ENCODE measurements around the gene AGBL4.

AGBL4 gene

DNA sequence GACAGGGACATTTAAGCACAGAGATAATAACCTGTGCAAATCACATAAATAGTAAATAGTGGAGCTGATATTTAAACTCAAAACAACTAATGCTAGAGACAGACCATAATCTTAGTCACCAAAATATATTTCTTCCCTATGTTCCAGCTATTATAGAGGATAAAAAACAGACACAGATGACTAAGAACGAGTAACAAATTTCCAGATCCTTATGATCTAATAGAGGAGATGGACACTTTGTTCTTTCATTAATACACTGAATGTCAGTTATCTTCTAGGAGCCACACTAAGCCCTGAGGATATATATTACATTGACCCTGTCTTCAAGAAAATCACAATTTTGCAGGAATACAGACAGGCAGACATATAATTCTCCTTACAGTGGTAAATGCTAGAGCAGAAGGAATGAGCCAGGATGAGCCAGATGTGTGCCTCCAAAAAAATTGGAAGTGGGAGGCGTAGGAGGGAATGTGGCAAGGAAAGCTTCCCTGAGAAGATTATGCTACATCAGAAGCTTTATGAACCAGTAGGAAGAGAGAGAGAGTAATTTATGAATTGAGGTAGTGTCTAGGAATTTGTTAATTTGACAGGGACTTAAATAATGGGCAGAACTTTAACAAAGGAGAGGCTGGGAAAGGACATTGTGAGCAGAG is 851.7 kb downstream of the AGBL4 start:
- DNase-seq, result no peak

GRCh38 chr1:49166031-49166430 is 857.7 kb downstream of the AGBL4 start:
- no peak for DNase-seq

- no peak for DNase-seq
Measured at GRCh38 chr1:49163031-49163430, 860.7 kb downstream of the AGBL4 start.

DNA sequence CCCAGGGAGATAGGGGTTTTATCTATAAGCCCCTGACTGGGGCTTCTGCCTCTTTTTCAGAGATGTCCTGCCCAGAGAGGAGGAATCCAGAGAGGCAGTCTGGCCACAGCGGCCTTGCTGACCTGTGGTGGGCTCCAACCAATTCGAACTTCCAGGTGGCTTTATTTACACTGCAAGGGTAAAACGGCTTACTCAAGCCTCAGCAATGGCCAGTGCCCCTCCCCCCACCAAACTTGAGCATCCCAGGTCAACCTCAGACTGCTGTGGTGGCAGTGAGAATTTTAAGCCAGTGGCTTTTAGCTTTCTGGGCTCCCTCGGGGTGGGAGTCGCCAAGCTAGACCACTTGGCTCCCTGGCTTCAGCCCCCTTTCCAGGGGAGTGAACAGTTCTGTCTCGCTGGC is 863.1 kb downstream of the AGBL4 start:
- DNase-seq, result no peak

DNA sequence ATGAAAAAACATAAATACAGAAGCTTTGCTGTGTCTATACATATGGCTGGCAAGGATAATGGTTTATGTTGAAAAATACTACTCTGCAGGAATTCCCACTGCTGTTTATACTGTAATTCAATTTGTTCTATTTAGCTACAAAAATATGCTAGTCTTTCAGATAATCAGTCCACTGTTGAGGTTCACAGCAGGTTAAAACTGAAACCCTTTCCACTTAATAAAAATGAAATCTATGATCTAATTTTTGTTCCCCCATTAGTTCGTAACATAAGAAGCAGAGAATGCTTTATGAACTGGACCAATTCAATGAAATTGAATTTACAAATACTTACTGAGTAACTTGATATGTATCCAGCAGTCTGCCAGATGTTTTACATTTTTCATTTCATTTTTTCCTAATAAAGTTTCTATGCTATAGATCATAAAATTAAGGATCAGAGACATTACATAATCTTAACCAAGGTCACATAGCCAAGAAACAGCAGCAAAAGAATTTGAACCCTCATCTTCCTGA is 887.0 kb downstream of the AGBL4 start:
- DNase-seq, result no peak

- DNase-seq, result no peak
Measured at GRCh38 chr1:49125746-49126145, 898.0 kb downstream of the AGBL4 start.

DNA sequence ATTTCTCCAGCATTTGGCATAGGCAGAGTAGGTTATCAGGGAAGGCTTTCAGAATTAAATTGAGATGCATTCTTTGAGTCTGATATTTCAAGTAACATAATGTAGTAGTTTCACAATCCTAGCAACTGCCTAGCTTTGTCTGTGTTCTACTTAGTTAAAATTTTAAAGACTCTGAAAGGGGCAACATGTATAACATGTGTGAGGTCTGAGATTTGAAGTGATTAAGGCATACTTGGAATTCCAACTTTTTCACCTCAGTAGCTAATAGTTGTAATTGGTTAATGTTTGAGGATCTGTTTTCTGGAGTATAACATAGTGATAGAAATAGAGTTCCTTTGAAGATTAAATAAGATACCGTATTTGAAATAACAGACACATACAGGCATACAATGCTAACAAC is 911.8 kb downstream of the AGBL4 start:
- DNase-seq, result no peak

- DNase-seq, result no peak
Measured at GRCh38 chr1:49106445-49106844, 917.3 kb downstream of the AGBL4 start.

DNA sequence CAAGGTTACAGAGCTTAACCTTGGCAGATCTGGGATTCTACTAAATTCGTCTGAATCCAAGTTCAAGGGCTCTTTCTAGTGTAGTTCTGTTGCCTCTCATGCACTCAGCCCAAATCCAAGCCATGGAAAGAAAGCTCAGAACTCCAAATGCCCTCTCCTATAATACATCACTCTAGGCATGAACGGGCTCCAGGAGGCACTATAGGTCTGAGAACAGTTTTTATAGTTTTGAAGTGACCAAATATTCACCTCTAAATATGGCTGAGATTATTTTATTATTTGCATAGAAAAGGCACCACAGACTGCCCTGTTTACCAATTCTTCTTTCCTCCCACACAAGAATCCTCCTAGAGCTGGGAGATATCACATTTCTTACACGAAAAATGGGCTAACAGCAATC is 919.2 kb downstream of the AGBL4 start:
- DNase-seq, result no peak

DNA sequence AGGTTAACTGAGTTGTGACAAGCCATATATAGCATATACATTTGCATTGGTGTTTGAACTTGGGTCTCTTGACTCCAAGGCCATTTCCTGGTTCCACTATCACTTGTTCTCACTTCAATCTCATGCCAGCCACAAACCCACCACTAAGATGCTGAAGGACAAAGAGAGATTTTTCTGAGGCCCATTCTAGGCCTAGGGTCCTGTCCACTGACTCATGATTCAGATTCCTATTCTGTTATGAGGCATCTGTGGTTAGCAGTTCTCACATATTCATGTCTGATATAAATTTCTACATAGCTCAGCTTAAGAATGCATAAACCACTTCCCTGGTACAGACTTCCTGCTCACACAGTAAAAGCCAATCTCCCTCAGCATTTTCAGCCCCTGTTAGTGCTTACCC is 921.0 kb downstream of the AGBL4 start:
- DNase-seq, result no peak

DNA sequence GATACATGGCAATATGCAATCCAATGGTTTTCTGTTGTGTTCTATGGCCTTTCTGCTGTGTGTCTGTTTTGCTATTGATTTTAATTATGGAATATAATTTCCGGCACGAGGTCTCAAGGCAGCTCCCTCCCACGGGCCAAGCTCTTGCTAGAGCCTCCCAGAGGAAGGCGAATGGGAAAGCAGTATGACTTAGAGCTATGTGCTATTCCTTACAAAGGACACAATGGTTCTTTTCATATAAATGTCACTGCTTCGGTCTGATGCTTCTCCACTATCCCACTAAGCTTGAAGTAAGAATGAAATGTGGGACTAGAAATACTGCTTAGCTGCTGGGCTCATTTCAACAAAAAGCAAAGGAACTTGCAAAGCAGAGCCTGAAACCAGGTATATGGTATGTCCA is 924.9 kb downstream of the AGBL4 start:
- DNase-seq, result no peak

DNA sequence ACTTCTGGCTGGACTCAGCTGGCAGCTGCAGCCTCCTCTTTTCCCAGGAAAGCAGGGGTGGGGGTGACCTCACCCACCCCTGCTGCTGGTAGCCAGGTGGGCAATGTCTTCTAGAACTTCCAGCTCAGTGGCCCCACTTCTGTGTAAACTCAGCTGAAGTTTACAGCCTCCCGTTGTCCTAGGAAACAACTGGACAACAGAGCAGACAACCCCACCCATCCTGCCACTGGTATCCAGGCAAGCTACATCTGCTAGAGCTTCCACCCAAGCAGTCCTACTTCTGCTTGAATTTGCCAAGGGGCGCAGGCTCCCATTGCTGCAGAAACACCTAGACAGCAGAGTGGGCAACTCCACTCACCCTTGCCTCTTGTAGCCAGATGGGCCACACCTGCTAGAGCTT is 937.4 kb downstream of the AGBL4 start:
- DNase-seq, result no peak

DNA sequence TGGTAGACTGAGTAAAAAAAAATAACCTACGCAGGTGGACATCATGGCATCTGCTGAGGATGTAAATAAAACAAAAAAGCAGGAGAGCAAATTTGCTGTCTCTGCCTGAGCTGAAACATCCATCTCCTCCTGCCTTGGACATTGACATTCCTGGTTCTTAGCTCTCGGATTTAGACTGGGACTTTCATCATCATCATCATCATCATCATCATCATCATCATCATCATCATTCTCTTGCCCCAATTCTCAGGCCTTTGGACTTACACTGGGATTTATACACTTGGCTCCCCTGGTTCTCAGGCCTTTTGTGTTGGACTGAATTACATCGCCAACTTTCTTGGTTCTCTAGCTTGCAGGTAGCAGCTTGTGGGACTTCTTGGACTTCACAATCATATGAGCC is 938.7 kb downstream of the AGBL4 start:
- DNase-seq, result no peak

DNA sequence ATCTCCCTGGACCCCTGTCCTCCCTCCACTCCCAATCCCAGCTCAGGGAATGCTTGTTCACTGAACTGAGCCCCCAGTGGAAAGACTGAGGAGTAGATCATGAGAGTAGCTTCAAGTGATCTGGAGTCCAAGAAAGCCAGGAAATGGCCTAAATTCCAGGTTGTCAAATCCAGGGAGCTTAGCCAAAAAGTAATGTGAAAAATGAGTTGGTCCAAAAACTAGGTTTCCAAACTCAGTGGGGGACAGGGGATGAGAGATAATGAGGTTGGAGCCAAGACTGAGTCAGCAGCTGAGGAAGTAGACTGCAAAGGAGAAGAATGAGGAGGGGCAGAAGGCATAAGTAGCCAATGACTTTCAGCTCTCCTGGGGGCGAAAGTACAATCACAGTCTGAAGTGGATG is 963.0 kb downstream of the AGBL4 start:
- DNase-seq, result no peak

GRCh38 chr1:49059087-49059486 is 964.7 kb downstream of the AGBL4 start:
- DNase-seq, result no peak

GRCh38 chr1:49052102-49052501 is 971.7 kb downstream of the AGBL4 start:
- no peak for DNase-seq

DNA sequence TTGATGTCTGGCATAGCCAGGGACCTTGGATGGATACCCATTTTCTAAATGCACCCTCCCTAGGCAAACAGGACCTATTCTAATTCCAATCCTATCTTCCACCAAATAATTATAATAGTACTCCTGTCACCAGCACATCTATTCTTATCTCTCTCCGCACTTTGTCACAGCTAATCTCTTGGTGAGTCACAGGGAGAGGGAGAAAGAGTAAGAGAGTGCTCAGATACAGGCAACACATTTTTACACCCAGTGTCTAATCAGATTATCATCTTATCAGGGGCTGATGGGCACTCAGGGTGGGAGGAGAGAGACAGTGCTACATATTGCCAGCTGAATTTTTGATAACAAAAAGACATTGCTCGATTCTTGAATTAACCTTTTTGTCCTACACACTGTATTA is 972.1 kb downstream of the AGBL4 start:
- no peak for DNase-seq

DNA sequence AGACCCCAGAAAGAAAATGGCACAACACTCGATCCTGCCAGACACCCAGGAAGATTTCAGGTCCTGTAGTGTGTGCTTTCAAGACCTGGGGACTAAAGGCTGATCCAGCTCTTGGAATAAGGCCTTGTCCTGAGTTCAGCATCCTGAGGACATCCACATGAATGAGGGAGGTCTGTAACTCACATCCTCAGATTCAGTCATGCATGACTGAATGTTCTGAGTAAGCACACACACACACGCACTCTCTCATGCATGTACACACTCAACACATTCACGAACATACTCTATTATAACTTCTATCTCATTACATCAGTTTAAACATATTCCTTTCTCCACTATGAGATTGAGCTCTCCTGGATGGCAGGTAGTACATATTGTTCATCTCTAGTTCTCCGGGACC is 973.7 kb downstream of the AGBL4 start:
- DNase-seq, result no peak

DNA sequence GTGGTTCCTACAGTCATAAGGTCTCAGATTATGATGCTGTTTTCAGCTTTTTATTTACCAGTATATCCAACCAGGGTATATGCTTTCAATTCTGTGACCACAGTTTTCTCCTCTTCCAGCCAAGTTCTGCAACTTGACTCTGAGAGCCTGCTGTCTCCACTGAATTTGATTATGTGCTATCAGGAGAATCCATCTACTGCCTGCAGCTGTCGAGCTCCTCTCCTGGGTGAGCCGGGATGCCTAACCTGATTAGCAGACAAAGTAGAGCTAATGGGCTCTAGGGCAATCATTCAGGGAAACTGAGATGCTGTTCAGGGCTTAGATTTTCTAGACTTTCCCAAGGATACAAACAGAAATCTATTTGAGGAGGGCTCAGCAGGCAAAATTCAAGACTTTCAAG is 975.6 kb downstream of the AGBL4 start:
- no peak for DNase-seq

- no peak for DNase-seq
Measured at GRCh38 chr1:49046305-49046704, 977.4 kb downstream of the AGBL4 start.

DNA sequence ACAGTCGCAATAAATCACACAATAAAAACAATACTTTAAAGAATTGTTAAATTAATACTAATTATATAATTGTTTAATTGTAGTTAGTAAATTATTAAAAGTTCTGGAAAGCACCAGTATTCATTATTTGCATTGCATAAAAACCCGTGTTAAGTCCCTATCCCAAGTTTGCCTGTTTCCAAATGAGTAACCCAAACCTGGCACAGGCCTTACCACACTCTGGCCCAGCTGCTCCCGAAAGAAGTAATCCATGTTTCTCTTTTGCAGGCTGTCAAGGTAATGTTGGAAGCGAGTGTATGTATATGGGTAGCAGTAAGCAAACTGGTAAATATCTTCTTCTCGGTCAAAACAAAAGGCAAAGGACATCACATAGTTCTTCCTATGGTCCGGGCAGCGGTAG is 978.4 kb downstream of the AGBL4 start:
- no peak for DNase-seq

DNA sequence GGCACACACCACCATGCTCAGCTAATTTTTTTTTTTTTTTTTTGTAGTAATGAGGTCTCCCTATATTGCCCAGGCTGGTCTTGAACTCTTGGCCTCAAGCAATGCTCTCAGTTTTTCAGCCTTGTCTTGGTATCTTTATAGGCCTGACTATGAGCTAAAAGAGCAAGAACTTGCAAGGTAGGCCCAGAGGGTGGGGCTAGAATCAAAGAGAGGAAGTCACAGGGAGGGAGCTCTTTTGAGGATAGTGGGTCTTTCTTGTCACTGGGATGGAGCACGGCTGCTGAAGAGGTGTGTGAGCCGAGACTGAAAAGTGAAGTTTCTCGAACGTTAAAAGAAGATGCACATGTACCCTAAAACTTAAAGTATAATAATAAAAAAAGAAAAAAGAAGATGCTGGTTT is 987.1 kb downstream of the AGBL4 start:
- no peak for DNase-seq

- DNase-seq, result no peak
Measured at GRCh38 chr1:49028396-49028795, 995.4 kb downstream of the AGBL4 start.

DNA sequence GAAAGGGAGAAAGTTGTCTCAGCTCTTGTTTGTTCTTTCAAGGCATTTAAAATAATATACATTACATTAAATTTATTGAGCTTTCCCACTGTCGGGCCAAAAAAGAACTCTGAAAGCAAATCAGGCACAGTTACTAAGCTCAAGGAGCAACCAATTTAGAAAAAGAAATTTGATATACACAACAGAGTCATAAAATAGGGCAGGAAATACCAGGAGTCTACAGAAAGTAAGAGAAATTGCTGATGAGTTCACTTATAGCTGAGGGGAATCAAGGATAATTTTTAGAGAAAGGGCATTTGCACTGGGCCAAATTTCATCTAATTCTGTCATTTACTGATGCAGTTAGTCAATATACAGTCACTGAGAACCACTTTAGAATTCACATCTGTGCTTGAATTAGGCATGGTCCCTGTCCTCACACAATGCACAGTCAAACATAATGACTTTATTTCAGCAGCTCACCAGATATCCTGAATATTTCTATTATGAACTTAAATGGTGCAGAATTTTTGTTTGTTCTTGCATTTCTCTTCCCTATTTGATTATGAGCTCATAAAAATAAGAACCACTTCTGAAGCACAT is 997.4 kb downstream of the AGBL4 start:
- DNase-seq, result no peak
